GM21381 (cell line): Measurements from ENCODE around the gene CDH19.

Experiments
- ATAC-seq: cut with Tn5 transposase; IDR thresholded peaks from one replicate; pipeline ENCODE4 v1.9.1; 2021; ENCODE audit warnings: mild to moderate bottlenecking, moderate library complexity; ENCODE audit not compliant: unreplicated experiment

CDH19 gene

GRCh38 chr18:66603941-66604627, at the start of gene CDH19:
CDH19 (minus strand) TSS chr18:66604090; CDS start chr18:66572204, 31,886 bp downstream.
- ATAC-seq: no peak

GRCh38 chr18:66647671-66648070, 43.8 kb upstream of the CDH19 start:
- no peak for ATAC-seq

- ATAC-seq: no peak
These were observed 42.7 kb upstream of the CDH19 start for GRCh38 chr18:66646609-66647008.

GRCh38 chr18:66645983-66646382, 42.1 kb upstream of the CDH19 start:
- ATAC-seq: no peak

- no peak for ATAC-seq
These were observed 37.2 kb upstream of the CDH19 start for GRCh38 chr18:66641056-66641455.

- no peak for ATAC-seq
These were observed 36.5 kb upstream of the CDH19 start for GRCh38 chr18:66640431-66640830.

- ATAC-seq: no peak
These were observed 35.2 kb upstream of the CDH19 start for GRCh38 chr18:66638856-66639629.

- no peak for ATAC-seq
These were observed 31.5 kb upstream of the CDH19 start for GRCh38 chr18:66635342-66635741.

- no peak for ATAC-seq
These were observed 28.9 kb upstream of the CDH19 start for GRCh38 chr18:66632756-66633155.

- ATAC-seq: no peak
These were observed 26.9 kb upstream of the CDH19 start for GRCh38 chr18:66630831-66631230.

GRCh38 chr18:66623821-66624220, 19.9 kb upstream of the CDH19 start:
- ATAC-seq: no peak

- no peak for ATAC-seq
These were observed 18.1 kb upstream of the CDH19 start for GRCh38 chr18:66621816-66622576.

GRCh38 chr18:66616523-66616983, 12.7 kb upstream of the CDH19 start:
- no peak for ATAC-seq

- ATAC-seq: no peak
These were observed 11.3 kb upstream of the CDH19 start for GRCh38 chr18:66615176-66615575.

GRCh38 chr18:66607632-66608031, 3.7 kb upstream of the CDH19 start:
- ATAC-seq: no peak

GRCh38 chr18:66601649-66602048, 2.2 kb downstream of the CDH19 start:
- ATAC-seq: no peak

- ATAC-seq: no peak
These were observed 4.7 kb downstream of the CDH19 start for GRCh38 chr18:66599190-66599589.

- no peak for ATAC-seq
These were observed 16.5 kb downstream of the CDH19 start for GRCh38 chr18:66587430-66587829.

GRCh38 chr18:66582211-66582610, 21.7 kb downstream of the CDH19 start:
- no peak for ATAC-seq

- ATAC-seq: no peak
These were observed 28.6 kb downstream of the CDH19 start for GRCh38 chr18:66575263-66575662.

- ATAC-seq: no peak
These were observed 32.0 kb downstream of the CDH19 start for GRCh38 chr18:66571845-66572244.

- no peak for ATAC-seq
These were observed 37.3 kb downstream of the CDH19 start for GRCh38 chr18:66566616-66567015.
